ENCODE data around the gene SUN3. TPM values are rescaled to one million over a fixed set of nuclear protein-coding genes. Genes with fewer than 3 reads are reported as not detected.

Gene SUN3
- total RNA-seq, 1 experiment from 2014 or later: 0.49 TPM

- no peaks in the 10 kb centered on the region for H3K36me3 ChIP-seq (ENCODE audit: control insufficient read depth, insufficient read depth, low read length)
- CTCF ChIA-PET: interaction anchor here (0.7 kb wide), 1 partner anchor 12 kb away, joined by 5 read pairs; no protein-coding TSS in a partner anchor
- POLR2A ChIA-PET: no interaction called here
- BruUV-seq (replicated peaks): no TSS peak
- intact Hi-C loops (cut with micrococcal nuclease; ENCODE audit: unreplicated experiment): no loop called here
- no peaks in the 10 kb centered on the region for H3K9me3 ChIP-seq (ENCODE audit: control insufficient read depth, insufficient read depth, low read depth, low read length)
- H3K27ac ChIP-seq (ENCODE audit: low read length): no peak overlapping the region
- DNase-seq (ENCODE audit: low read depth, low spot score) (no peak), ATAC-seq (no peak)
- H3K27me3 ChIP-seq (ENCODE audit: control insufficient read depth, insufficient read depth, low read length): no peaks in the 10 kb centered on the region
- H3K4me1 ChIP-seq (ENCODE audit: control insufficient read depth, insufficient read depth, low read length): no peaks in the 10 kb centered on the region
- no peak overlapping the region for H3K4me3 ChIP-seq (ENCODE audit: low read depth in 2 of 2, low read length in 2 of 2)
- in situ Hi-C loops (cut with HindIII; ENCODE audit: low pct_unique_long_range_greater_than_20kb, low sequenced_read_pairs): no loop called here
- TF ChIP-seq REST (IDR thresholded peaks at IDR 0.05; ENCODE audit: insufficient read depth in 1 of 2, low read depth in 2 of 2, low read length in 1 of 2): no peak
- TF ChIP-seq SIN3A (IDR thresholded peaks at IDR 0.05; ENCODE audit: borderline replicate concordance, insufficient read depth, low read depth, low read length): no peak
- TF ChIP-seq, protein P1, sequence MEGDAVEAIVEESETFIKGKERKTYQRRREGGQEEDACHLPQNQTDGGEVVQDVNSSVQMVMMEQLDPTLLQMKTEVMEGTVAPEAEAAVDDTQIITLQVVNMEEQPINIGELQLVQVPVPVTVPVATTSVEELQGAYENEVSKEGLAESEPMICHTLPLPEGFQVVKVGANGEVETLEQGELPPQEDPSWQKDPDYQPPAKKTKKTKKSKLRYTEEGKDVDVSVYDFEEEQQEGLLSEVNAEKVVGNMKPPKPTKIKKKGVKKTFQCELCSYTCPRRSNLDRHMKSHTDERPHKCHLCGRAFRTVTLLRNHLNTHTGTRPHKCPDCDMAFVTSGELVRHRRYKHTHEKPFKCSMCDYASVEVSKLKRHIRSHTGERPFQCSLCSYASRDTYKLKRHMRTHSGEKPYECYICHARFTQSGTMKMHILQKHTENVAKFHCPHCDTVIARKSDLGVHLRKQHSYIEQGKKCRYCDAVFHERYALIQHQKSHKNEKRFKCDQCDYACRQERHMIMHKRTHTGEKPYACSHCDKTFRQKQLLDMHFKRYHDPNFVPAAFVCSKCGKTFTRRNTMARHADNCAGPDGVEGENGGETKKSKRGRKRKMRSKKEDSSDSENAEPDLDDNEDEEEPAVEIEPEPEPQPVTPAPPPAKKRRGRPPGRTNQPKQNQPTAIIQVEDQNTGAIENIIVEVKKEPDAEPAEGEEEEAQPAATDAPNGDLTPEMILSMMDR (IDR thresholded peaks at IDR 0.05): no peak
Observed at GRCh38 chr7:48017674-48018073, 11.2 kb downstream of the SUN3 start.

GRCh38 chr7:48016641-48017040 is 12.3 kb downstream of the SUN3 start:
- DNase-seq (ENCODE audit: low read depth, low spot score) (no peak), ATAC-seq (no peak)
- no peaks in the 10 kb centered on the region for H3K27me3 ChIP-seq (ENCODE audit: control insufficient read depth, insufficient read depth, low read length)
- ChIA-PET CTCF (no interaction called here), POLR2A (no interaction called here)
- no peaks in the 10 kb centered on the region for H3K9me3 ChIP-seq (ENCODE audit: control insufficient read depth, insufficient read depth, low read depth, low read length)
- no TSS peak for BruUV-seq (replicated peaks)
- TF ChIP-seq POLR2AphosphoS5 (IDR thresholded peaks at IDR 0.05; ENCODE audit: low read depth, low read length) (no peak), SIN3A (IDR thresholded peaks at IDR 0.05; ENCODE audit: borderline replicate concordance, insufficient read depth, low read depth, low read length) (no peak), TCF7L2 (IDR thresholded peaks at IDR 0.05; ENCODE audit: low read depth, low read length) (no peak), REST (IDR thresholded peaks at IDR 0.05; ENCODE audit: insufficient read depth in 1 of 2, low read depth in 2 of 2, low read length in 1 of 2) (no peak)
- TF ChIP-seq, protein P1 (IDR thresholded peaks at IDR 0.05): no peak
- H3K4me1 ChIP-seq (ENCODE audit: control insufficient read depth, insufficient read depth, low read length): no peaks in the 10 kb centered on the region
- H3K4me3 ChIP-seq (ENCODE audit: low read depth in 2 of 2, low read length in 2 of 2): no peak overlapping the region
- intact Hi-C loops (cut with micrococcal nuclease; ENCODE audit: unreplicated experiment): no loop called here
- no peak overlapping the region for H3K27ac ChIP-seq (ENCODE audit: low read length)
- in situ Hi-C loops (cut with HindIII; ENCODE audit: low pct_unique_long_range_greater_than_20kb, low sequenced_read_pairs): no loop called here
- H3K36me3 ChIP-seq (ENCODE audit: control insufficient read depth, insufficient read depth, low read length): no peaks in the 10 kb centered on the region
